GM23338 (cell line): ENCODE measurements around the gene PTGR3. TPM values are rescaled to one million over a fixed set of nuclear protein-coding genes. Genes with fewer than 3 reads are reported as not detected.

Experiments used
- ATAC-seq: fragments of 200-7000 bp; cut with Tn5 transposase; 3 replicates; pipeline ENCODE4 v1.9.1; 2020
- DNase-seq: peaks from one replicate; pipeline ENCODE4 v3.0.0-alpha.2; 2015; ENCODE audit warnings: low spot score
- H2AFZ ChIP-seq: fragments of 200-600 bp; sonication (generic); 2 replicates; pipeline ENCODE4 v1.8.0; 2016; ENCODE audit warnings: antibody characterized with exemption, mild to moderate bottlenecking, moderate library complexity
- H3F3A ChIP-seq: fragments of 200-600 bp; sonication (generic); replicated peaks from 2 replicates; pipeline ENCODE4 v1.8.0; 2017; ENCODE audit warnings: antibody characterized with exemption, mixed run types, low read depth
- H3K27ac ChIP-seq: fragments of 200-600 bp; sonication (generic); 2 replicates; pipeline ENCODE4 v1.6.1; 2016; ENCODE audit warnings: low read depth
- H3K27me3 ChIP-seq: fragments of 200-600 bp; sonication (generic); 2 replicates; pipeline ENCODE4 v1.8.0; 2016; ENCODE audit warnings: mild to moderate bottlenecking, mixed run types, moderate library complexity; ENCODE audit not compliant: insufficient read depth
- H3K36me3 ChIP-seq: fragments of 200-600 bp; sonication (generic); 2 replicates; pipeline ENCODE4 v1.8.0; 2016; ENCODE audit warnings: mild to moderate bottlenecking; ENCODE audit not compliant: insufficient read depth
- H3K4me1 ChIP-seq: fragments of 200-600 bp; sonication (generic); 2 replicates; pipeline ENCODE4 v1.8.0; 2016; ENCODE audit warnings: mild to moderate bottlenecking, moderate library complexity; ENCODE audit not compliant: insufficient read depth
- H3K4me2 ChIP-seq: fragments of 200-600 bp; sonication (generic); 2 replicates; pipeline ENCODE4 v1.7.1; 2017; ENCODE audit warnings: mixed run types
- H3K4me3 ChIP-seq: fragments of 200-600 bp; sonication (generic); 2 replicates; pipeline ENCODE4 v1.6.1; 2016; ENCODE audit warnings: mixed run types
- H3K79me2 ChIP-seq: fragments of 200-600 bp; sonication (generic); replicated peaks from 2 replicates; pipeline ENCODE4 v1.8.0; 2017; ENCODE audit warnings: mild to moderate bottlenecking; ENCODE audit not compliant: insufficient read depth
- H3K9me2 ChIP-seq: fragments of 200-600 bp; sonication (generic); 2 replicates; pipeline ENCODE4 v1.8.0; 2017; ENCODE audit not compliant: insufficient read depth
- H4K20me1 ChIP-seq: fragments of 200-600 bp; sonication (generic); replicated peaks from 2 replicates; pipeline ENCODE4 v1.8.0; 2017; ENCODE audit warnings: mild to moderate bottlenecking; ENCODE audit not compliant: insufficient read depth
- H3K27ac Mint-ChIP-seq: 2 replicates; pipeline ENCODE4 v1.8.0; 2020; ENCODE audit warnings: inconsistent platforms, mild to moderate bottlenecking, moderate library complexity, mixed read lengths
- H3K27me3 Mint-ChIP-seq: 3 replicates; pipeline ENCODE4 v1.8.0; 2022; ENCODE audit warnings: low read depth, mild to moderate bottlenecking, moderate library complexity, mixed read lengths, inconsistent platforms; ENCODE audit not compliant: insufficient read depth, poor library complexity
- H3K36me3 Mint-ChIP-seq: 3 replicates; pipeline ENCODE4 v1.8.0; 2021; ENCODE audit warnings: low read depth, mild to moderate bottlenecking, inconsistent platforms, moderate library complexity, mixed read lengths
- H3K4me1 Mint-ChIP-seq: 3 replicates; pipeline ENCODE4 v1.8.0; 2020; ENCODE audit warnings: mild to moderate bottlenecking, inconsistent platforms, mixed read lengths
- H3K4me3 Mint-ChIP-seq: 3 replicates; pipeline ENCODE4 v1.8.0; 2021; ENCODE audit warnings: moderate library complexity, mild to moderate bottlenecking, inconsistent platforms, mixed read lengths
- H3K9me3 Mint-ChIP-seq: 3 replicates; pipeline ENCODE4 v1.8.0; 2020; ENCODE audit warnings: moderate library complexity, mild to moderate bottlenecking, inconsistent platforms, mixed read lengths
- CREB1 ChIP-seq: fragments of 250-450 bp; sonication (Bioruptor Pico); IDR thresholded peaks from 2 replicates; pipeline ENCODE4 v1.5.0; 2020; ENCODE audit warnings: low read depth, mild to moderate bottlenecking, moderate library complexity
- EZH2 ChIP-seq: fragments of 200-600 bp; sonication (generic); IDR thresholded peaks from one replicate; pipeline ENCODE4 v1.8.0; 2017; ENCODE audit warnings: antibody characterized with exemption, mild to moderate bottlenecking, low read depth; ENCODE audit not compliant: unreplicated experiment
- EZH2phosphoT487 ChIP-seq: fragments of 200-600 bp; sonication (generic); IDR thresholded peaks from one replicate; pipeline ENCODE4 v1.8.1; 2018; ENCODE audit warnings: antibody characterized with exemption; ENCODE audit not compliant: unreplicated experiment
- JUNB ChIP-seq: IDR thresholded peaks from one replicate; pipeline ENCODE4 v1.6.1; 2016; ENCODE audit warnings: antibody characterized with exemption; ENCODE audit not compliant: unreplicated experiment
- NANOG ChIP-seq: IDR thresholded peaks from 2 replicates; pipeline ENCODE4 v1.6.1; 2016; ENCODE audit warnings: antibody characterized with exemption, borderline replicate concordance
- POLR2AphosphoS5 ChIP-seq: IDR thresholded peaks from 2 replicates; pipeline ENCODE4 v1.6.1; 2016; ENCODE audit warnings: antibody characterized with exemption, low read depth
- STAT1 ChIP-seq: IDR thresholded peaks from one replicate; pipeline ENCODE4 v1.6.1; 2016; ENCODE audit warnings: antibody characterized with exemption; ENCODE audit not compliant: unreplicated experiment
- ZNF114 ChIP-seq: fragments of 250-450 bp; sonication (Bioruptor Pico); IDR thresholded peaks from 2 replicates; pipeline ENCODE4 v1.5.0; 2020; ENCODE audit warnings: mild to moderate bottlenecking, moderate library complexity
- ZNF331 ChIP-seq: fragments of 250-450 bp; sonication (Bioruptor Pico); IDR thresholded peaks from 2 replicates; pipeline ENCODE4 v1.5.0; 2020; ENCODE audit warnings: low read depth, mild to moderate bottlenecking, moderate library complexity
- polyA plus RNA-seq: library from polyadenylated mRNA; unstranded; fragments of >200 nt; fragmentation: Nextera tagmentation; extraction: Ambion mirVana; gene quantifications from 2 replicates; pipeline ENCODE4 v1.2.1, GENCODE V29; 2016
- total RNA-seq: library from RNA; depleted of rRNA; stranded (reverse); fragments of >200 nt; shearing (Covaris generic); gene quantifications from 2 replicates; pipeline ENCODE4 v1.2.3, GENCODE V29; 2014
- TF ChIP-seq, protein P1 (sequence below): IDR thresholded peaks from one replicate; pipeline ENCODE4 v1.6.1; 2018; ENCODE audit warnings: antibody characterized with exemption; ENCODE audit not compliant: unreplicated experiment
- TF ChIP-seq, protein P2 (sequence below): fragments of 250-450 bp; sonication (Bioruptor Pico); IDR thresholded peaks from 2 replicates; pipeline ENCODE4 v1.5.0; 2020; ENCODE audit warnings: mild to moderate bottlenecking, moderate library complexity
- TF ChIP-seq, protein P3 (sequence below): IDR thresholded peaks from 2 replicates; pipeline ENCODE4 v1.6.1; 2016; ENCODE audit warnings: antibody characterized with exemption
- TF ChIP-seq, protein P4 (sequence below), 2 experiments: fragments of 200-600 bp in 1 of 2; sonication (generic) in 1 of 2; conservative IDR thresholded peaks; 2 replicates each; pipeline versions ENCODE4 v1.5.1 to v1.6.1; 2016 to 2017; ENCODE audit warnings: antibody characterized with exemption in 2 of 2, low read depth in 2 of 2, mild to moderate bottlenecking in 2 of 2, moderate library complexity in 1 of 2

Gene PTGR3
- total and polyA plus RNA-seq, 2 experiments from 2014 or later: 0.84 to 1.5 TPM

DNA sequence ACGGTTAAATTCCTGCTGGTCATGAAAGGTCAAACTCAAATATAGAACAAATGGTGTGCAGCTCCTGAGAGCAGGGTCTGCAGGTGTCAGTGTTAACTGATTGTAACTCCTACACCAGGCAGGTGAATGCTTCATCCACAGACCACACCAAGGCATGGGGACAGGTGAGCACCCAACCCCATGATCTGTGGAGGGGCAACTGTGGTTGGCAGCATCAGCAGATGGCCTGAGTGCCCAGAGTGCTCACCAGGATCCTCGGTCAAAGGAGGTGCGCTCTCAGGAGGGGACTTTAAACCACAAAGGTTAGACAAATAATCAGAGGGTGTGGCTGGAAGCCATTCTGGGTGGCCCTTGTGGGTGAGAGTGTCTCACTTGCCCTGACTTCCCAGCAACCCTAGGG lies 44.5 kb downstream of the PTGR3 start:
- no peaks in the 10 kb centered on the region for H3F3A ChIP-seq
- H3K27me3 Mint-ChIP-seq: peaks cover 2% of the 10 kb centered on the region

More for the DNA sequence above, 44.5 kb downstream of the PTGR3 start:
- H3K9me3 Mint-ChIP-seq: no peaks in the 10 kb centered on the region
- H3K4me1 Mint-ChIP-seq: peaks cover 9% of the 10 kb centered on the region
- Histone ChIP-seq H3K9me2 (no peaks in the 10 kb centered on the region), H2AFZ (no peak overlapping the region), H3K27ac (no peak overlapping the region), H3K36me3 (no peaks in the 10 kb centered on the region), H3K4me1 (no peaks in the 10 kb centered on the region), H3K27me3 (no peaks in the 10 kb centered on the region), H4K20me1 (no peaks in the 10 kb centered on the region), H3K79me2 (no peaks in the 10 kb centered on the region), H3K4me2 (no peak overlapping the region), H3K4me3 (no peak overlapping the region)
- ATAC-seq (no peak), DNase-seq (no peak)
- TF ChIP-seq, protein P1, sequence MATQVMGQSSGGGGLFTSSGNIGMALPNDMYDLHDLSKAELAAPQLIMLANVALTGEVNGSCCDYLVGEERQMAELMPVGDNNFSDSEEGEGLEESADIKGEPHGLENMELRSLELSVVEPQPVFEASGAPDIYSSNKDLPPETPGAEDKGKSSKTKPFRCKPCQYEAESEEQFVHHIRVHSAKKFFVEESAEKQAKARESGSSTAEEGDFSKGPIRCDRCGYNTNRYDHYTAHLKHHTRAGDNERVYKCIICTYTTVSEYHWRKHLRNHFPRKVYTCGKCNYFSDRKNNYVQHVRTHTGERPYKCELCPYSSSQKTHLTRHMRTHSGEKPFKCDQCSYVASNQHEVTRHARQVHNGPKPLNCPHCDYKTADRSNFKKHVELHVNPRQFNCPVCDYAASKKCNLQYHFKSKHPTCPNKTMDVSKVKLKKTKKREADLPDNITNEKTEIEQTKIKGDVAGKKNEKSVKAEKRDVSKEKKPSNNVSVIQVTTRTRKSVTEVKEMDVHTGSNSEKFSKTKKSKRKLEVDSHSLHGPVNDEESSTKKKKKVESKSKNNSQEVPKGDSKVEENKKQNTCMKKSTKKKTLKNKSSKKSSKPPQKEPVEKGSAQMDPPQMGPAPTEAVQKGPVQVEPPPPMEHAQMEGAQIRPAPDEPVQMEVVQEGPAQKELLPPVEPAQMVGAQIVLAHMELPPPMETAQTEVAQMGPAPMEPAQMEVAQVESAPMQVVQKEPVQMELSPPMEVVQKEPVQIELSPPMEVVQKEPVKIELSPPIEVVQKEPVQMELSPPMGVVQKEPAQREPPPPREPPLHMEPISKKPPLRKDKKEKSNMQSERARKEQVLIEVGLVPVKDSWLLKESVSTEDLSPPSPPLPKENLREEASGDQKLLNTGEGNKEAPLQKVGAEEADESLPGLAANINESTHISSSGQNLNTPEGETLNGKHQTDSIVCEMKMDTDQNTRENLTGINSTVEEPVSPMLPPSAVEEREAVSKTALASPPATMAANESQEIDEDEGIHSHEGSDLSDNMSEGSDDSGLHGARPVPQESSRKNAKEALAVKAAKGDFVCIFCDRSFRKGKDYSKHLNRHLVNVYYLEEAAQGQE: no peak
- no peak for TF ChIP-seq NANOG
- no peak for TF ChIP-seq EZH2phosphoT487
- no peak for TF ChIP-seq EZH2
- TF ChIP-seq, protein P2, sequence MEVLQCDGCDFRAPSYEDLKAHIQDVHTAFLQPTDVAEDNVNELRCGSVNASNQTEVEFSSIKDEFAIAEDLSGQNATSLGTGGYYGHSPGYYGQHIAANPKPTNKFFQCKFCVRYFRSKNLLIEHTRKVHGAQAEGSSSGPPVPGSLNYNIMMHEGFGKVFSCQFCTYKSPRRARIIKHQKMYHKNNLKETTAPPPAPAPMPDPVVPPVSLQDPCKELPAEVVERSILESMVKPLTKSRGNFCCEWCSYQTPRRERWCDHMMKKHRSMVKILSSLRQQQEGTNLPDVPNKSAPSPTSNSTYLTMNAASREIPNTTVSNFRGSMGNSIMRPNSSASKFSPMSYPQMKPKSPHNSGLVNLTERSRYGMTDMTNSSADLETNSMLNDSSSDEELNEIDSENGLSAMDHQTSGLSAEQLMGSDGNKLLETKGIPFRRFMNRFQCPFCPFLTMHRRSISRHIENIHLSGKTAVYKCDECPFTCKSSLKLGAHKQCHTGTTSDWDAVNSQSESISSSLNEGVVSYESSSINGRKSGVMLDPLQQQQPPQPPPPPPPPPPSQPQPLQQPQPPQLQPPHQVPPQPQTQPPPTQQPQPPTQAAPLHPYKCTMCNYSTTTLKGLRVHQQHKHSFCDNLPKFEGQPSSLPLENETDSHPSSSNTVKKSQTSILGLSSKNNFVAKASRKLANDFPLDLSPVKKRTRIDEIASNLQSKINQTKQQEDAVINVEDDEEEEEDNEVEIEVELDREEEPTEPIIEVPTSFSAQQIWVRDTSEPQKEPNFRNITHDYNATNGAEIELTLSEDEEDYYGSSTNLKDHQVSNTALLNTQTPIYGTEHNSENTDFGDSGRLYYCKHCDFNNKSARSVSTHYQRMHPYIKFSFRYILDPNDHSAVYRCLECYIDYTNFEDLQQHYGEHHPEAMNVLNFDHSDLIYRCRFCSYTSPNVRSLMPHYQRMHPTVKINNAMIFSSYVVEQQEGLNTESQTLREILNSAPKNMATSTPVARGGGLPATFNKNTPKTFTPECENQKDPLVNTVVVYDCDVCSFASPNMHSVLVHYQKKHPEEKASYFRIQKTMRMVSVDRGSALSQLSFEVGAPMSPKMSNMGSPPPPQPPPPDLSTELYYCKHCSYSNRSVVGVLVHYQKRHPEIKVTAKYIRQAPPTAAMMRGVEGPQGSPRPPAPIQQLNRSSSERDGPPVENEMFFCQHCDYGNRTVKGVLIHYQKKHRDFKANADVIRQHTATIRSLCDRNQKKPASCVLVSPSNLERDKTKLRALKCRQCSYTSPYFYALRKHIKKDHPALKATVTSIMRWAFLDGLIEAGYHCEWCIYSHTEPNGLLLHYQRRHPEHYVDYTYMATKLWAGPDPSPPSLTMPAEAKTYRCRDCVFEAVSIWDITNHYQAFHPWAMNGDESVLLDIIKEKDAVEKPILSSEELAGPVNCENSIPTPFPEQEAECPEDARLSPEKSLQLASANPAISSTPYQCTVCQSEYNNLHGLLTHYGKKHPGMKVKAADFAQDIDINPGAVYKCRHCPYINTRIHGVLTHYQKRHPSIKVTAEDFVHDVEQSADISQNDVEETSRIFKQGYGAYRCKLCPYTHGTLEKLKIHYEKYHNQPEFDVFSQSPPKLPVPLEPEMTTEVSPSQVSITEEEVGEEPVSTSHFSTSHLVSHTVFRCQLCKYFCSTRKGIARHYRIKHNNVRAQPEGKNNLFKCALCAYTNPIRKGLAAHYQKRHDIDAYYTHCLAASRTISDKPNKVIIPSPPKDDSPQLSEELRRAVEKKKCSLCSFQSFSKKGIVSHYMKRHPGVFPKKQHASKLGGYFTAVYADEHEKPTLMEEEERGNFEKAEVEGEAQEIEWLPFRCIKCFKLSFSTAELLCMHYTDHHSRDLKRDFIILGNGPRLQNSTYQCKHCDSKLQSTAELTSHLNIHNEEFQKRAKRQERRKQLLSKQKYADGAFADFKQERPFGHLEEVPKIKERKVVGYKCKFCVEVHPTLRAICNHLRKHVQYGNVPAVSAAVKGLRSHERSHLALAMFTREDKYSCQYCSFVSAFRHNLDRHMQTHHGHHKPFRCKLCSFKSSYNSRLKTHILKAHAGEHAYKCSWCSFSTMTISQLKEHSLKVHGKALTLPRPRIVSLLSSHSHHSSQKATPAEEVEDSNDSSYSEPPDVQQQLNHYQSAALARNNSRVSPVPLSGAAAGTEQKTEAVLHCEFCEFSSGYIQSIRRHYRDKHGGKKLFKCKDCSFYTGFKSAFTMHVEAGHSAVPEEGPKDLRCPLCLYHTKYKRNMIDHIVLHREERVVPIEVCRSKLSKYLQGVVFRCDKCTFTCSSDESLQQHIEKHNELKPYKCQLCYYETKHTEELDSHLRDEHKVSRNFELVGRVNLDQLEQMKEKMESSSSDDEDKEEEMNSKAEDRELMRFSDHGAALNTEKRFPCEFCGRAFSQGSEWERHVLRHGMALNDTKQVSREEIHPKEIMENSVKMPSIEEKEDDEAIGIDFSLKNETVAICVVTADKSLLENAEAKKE: no peak
- TF ChIP-seq, protein P3, sequence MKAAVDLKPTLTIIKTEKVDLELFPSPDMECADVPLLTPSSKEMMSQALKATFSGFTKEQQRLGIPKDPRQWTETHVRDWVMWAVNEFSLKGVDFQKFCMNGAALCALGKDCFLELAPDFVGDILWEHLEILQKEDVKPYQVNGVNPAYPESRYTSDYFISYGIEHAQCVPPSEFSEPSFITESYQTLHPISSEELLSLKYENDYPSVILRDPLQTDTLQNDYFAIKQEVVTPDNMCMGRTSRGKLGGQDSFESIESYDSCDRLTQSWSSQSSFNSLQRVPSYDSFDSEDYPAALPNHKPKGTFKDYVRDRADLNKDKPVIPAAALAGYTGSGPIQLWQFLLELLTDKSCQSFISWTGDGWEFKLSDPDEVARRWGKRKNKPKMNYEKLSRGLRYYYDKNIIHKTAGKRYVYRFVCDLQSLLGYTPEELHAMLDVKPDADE: no peak
- TF ChIP-seq, protein P4, sequence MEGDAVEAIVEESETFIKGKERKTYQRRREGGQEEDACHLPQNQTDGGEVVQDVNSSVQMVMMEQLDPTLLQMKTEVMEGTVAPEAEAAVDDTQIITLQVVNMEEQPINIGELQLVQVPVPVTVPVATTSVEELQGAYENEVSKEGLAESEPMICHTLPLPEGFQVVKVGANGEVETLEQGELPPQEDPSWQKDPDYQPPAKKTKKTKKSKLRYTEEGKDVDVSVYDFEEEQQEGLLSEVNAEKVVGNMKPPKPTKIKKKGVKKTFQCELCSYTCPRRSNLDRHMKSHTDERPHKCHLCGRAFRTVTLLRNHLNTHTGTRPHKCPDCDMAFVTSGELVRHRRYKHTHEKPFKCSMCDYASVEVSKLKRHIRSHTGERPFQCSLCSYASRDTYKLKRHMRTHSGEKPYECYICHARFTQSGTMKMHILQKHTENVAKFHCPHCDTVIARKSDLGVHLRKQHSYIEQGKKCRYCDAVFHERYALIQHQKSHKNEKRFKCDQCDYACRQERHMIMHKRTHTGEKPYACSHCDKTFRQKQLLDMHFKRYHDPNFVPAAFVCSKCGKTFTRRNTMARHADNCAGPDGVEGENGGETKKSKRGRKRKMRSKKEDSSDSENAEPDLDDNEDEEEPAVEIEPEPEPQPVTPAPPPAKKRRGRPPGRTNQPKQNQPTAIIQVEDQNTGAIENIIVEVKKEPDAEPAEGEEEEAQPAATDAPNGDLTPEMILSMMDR (conservative IDR thresholded peaks at IDR 0.05; ENCODE audit: low read depth in 2 of 2): no peak
- no peak for TF ChIP-seq ZNF331 (CRISPR knock-in tag)
- no peak for TF ChIP-seq CREB1
- no peak for TF ChIP-seq POLR2AphosphoS5
- no peak for TF ChIP-seq STAT1
- no peak for TF ChIP-seq JUNB
- no peak for TF ChIP-seq ZNF114 (CRISPR knock-in tag)
- no peak overlapping the region for H3K27ac Mint-ChIP-seq
- H3K4me3 Mint-ChIP-seq: no peak overlapping the region
- H3K36me3 Mint-ChIP-seq: no peaks in the 10 kb centered on the region; the same call in 2 of the 3 replicates
